GM19351 (cell line): Measurements from ENCODE around the gene SEM1.
A peak's percentile ranks its signal among the peaks of the same experiment; 100 is the strongest.
"Not testable (repeated sequence)": the region's sequence is repeated elsewhere in the genome, so short reads cannot be mapped to it uniquely, and the experiment has no call there.

Experiments
- ATAC-seq: cut with Tn5 transposase; IDR thresholded peaks from one replicate; pipeline ENCODE4 v1.9.1; 2021; ENCODE audit warnings: mild to moderate bottlenecking, moderate library complexity; ENCODE audit not compliant: unreplicated experiment

Gene SEM1

GRCh38 chr7:96665689-96666088 lies 44.0 kb downstream of the SEM1 start:
- no peak for ATAC-seq

DNA sequence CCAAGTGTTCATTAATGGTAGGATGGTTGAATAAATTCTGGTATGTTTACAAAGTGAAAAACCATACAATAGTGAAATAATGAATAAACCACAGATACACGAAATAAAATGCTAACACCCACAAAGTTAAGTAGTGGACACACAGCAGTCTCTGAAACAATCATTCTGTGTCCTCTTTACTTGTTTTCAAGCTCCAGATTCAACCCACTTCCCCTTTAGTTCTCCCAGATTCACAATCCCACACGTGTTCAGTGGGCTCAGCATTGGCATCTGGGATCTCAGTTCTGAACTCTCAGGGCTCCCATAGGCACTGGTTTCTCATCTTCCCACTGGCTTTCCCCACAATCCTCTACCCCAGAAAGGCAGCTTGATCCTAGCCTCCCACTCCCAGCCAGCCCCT lies 44.9 kb downstream of the SEM1 start:
- ATAC-seq = no peak

DNA sequence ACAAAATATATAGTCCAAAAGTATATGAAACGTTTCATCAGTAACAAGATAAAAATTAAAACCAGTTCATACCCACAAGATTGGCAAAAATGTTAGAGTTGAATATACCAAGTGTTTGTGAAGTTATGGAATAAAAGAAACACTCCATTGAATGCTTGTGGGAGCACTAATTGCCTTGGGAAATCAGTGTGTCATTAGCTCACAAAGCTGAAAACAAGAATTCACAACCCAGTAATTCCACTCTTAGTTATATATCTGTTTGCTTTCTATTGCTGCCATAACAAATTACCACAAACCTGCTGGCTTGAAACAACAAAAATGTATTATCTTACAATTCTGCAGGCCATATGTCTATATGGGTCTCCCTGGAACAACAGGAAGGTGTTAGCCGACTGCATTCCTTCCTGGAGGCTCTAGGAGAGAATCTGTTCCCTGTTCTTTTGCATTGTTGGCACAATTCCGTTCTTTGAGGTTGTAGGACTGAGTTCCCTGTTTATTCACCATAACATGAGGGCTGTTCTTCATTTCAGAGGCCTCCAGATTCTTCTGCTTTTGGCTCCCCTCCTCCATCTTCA lies 45.7 kb downstream of the SEM1 start:
- no peak for ATAC-seq

GRCh38 chr7:96663457-96663856 lies 46.2 kb downstream of the SEM1 start:
- peak; percentile 95 for ATAC-seq

DNA sequence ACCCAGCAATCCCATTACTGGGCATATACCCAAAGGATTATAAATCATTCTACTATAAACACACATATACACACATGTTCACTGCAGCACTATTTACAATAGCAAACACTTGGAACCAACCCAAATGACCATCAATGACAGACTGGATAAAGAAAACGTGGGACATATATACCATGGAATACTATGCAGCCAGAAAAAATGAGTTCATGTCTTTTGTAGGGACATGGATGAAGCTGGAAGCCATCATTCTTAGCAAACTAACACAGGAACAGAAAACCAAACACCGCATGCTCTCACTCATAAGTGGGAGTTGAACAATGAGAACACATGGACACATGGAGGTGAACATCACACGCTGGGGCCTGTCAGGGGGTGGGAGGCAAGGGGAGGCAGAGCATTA lies 47.5 kb downstream of the SEM1 start:
- not testable (repeated sequence) for ATAC-seq

DNA sequence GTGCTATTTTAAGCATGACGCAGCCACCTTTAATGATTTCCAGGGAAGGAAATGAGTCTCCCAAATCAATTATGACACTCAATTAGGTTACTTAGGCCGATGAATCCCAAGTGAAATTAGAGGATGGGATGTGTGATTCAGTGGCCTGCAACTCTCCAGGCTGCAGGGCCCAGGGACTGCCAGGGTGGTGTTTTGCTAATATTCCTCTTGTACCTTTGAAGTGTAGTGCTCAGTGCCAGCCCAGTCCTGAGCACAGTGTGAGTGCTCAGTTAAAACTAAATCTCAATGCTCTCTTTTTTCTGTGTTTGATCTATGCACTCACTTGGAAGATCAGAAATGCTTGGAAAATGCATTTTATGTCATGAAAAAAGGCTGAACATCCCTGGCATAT lies 51.6 kb downstream of the SEM1 start:
- ATAC-seq = no peak

DNA sequence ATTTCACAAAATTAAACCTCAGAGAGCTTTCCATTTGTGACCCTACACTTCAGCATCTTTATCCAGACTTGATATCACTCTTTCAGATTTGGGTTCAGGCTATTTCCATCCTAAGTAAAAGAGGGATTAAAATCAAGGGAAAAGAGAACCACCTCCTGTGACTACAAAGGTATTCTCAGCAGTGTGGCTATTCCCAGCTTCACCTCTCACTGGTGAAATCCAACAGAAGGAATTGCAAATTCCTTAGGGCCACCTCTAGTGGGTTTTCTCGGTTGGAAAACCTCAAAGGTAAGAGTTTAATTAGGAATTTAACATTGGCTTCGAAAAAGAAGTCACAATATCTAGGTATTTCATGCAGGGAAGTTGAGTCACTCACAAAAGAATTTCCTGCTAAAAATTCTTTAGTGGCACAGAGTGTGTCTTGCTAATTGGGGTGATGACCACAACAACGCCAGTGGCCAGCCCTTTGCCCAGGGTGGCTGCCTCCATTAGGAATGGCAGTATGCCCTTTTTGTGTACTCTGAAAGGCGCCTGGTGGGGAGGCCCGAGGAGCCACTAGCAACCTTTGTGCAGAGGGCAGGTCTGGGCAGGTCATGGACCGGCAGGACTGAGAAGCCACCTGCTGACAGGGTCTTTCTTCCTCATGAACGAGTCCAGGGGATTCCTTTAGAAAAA lies 52.2 kb downstream of the SEM1 start:
- no peak for ATAC-seq

DNA sequence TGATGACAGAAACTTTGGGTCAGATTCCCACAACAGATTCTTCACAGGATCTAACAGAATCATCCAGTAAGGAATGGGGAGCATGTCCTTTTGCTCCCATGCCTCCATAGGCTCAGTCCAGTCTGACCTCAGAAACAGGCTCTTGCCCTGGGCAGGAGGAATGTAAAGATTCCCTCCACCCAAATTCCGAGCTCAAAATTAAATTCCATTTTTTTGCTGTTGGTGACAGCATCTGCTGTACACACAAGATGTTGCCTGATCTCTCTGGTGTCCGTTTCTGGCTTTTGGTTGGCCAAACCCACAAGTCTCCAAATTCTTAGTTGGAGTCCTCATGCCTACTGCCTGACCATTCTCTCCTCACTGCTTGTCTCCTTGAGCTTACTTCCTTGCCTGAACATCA lies 53.7 kb downstream of the SEM1 start:
- ATAC-seq = no peak

GRCh38 chr7:96654630-96655188 lies 54.9 kb downstream of the SEM1 start:
- no peak for ATAC-seq

GRCh38 chr7:96649981-96650380 lies 59.7 kb downstream of the SEM1 start:
- no peak for ATAC-seq

GRCh38 chr7:96648784-96649183 lies 60.9 kb downstream of the SEM1 start:
- ATAC-seq = no peak

GRCh38 chr7:96647733-96648132 lies 61.9 kb downstream of the SEM1 start:
- ATAC-seq = no peak

DNA sequence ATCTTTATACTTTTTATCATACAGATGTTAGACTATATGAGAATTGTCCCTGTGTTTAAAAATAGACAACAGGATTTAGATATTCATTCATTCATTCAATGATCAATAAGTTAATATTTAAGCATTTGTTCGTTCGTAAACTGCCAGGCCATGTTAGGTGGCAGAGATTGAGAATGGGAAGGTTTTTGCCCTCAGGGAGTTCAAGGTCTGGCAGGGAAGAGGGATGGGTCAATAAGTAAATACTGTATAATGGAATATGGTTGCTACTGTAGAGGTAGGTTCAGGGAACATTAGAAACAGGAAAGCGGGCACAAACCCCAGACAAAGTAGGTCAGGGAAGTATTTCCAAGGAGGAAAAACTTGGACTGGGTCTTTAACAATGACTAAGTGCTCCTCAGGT lies 64.6 kb downstream of the SEM1 start:
- ATAC-seq = no peak

DNA sequence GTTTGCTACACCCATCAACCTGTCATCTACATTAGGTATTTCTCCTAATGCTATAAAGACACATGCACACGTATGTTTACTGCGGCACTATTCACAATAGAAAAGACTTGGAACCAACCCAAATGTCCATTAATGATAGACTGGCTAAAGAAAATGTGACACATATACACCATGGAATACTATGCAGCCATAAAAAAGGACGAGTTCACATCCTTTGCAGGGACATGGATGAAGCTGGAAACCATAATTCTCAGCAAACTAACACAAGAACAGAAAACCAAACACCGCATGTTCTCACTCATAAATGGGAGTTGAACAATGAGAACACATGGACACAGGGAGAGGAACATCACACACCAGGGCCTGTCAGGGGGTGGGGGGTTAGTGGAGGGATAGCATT lies 66.2 kb downstream of the SEM1 start:
- not testable (repeated sequence) for ATAC-seq

DNA sequence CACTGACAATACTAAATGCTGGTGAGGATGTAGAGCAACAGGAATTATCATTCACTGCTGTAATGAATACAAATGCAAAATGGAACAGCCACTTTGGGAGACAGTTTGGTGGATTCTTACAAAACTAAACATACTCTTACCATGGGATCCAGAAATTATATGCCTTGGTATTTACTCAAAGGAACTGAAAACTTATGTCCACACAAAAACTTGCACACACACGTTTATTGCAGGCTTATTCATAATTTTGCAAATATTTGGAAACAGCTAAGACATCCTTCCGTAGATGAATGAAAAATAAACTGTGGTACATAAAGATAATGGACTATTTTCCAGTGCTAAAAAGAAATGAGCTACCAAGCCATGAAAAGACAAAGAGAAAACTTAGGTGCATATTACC lies 69.6 kb downstream of the SEM1 start:
- ATAC-seq = no peak
